Motor neuron (in vitro differentiated cells): ENCODE data around the gene EXOSC6. TPM values are rescaled to one million over a fixed set of nuclear protein-coding genes. Genes with fewer than 3 reads are reported as not detected.
"Not testable (repeated sequence)": the region's sequence is repeated elsewhere in the genome, so short reads cannot be mapped to it uniquely, and the experiment has no call there.

Experiments used
- ATAC-seq, 8 experiments: fragments of 200-7000 bp; cut with Tn5 transposase; replicated peaks in 6 of 8; 2 replicates each; pipeline ENCODE4 v1.8.0; 2021; ENCODE audit warnings: mild to moderate bottlenecking in 8 of 8, moderate library complexity in 8 of 8
- H3K27ac ChIP-seq, 2 donors: fragments of 250-450 bp; sonication (Bioruptor Pico); 2 replicates each; pipeline ENCODE4 v1.9.0; 2021; ENCODE audit warnings: antibody characterized with exemption in 2 of 2, mild to moderate bottlenecking in 2 of 2, moderate library complexity in 1 of 2
- H3K4me1 ChIP-seq, 2 donors: fragments of 250-450 bp; sonication (Bioruptor Pico); replicated peaks in 1 of 2; 2 replicates each; pipeline ENCODE4 v1.6.1; 2021; ENCODE audit warnings: antibody characterized with exemption in 2 of 2, mild to moderate bottlenecking in 2 of 2, moderate library complexity in 1 of 2
- H3K4me3 ChIP-seq, 5 donors: fragments of 250-450 bp; sonication (Bioruptor Pico); 2 replicates each; pipeline ENCODE4 v1.9.0; 2021; ENCODE audit warnings: antibody characterized with exemption in 5 of 5, mild to moderate bottlenecking in 5 of 5, moderate library complexity in 4 of 5
- WGBS, 10 experiments: fragments of 450-650 bp; shearing (Covaris generic); methylation state at CpG; one replicate each; pipeline ENCODE4 v1.0.0; 2022; 5-methylcytosine and 5-hydroxymethylcytosine counted together
- in situ Hi-C, 9 experiments: fragments of 400-800 bp; cut with MboI; loops; one replicate each; pipeline ENCODE4 v1.15.0; 2021; ENCODE audit warnings: low sequenced_read_pairs in 9 of 9, low pct_unique_long_range_greater_than_20kb in 2 of 9; ENCODE audit not compliant: unreplicated experiment in 9 of 9
- total RNA-seq, 8 experiments: library from RNA; unstranded; fragments of 300-600 nt; gene quantifications; 2 replicates each; pipeline versions ENCODE4 v1.2.3 to v1.2.4, GENCODE V29; 2022

Gene EXOSC6
- total RNA-seq, 8 experiments from 2014 or later, result 20.6 to 35.2 (median 21.3) TPM

GRCh38 chr16:70252355-70252988 lies 732 bp upstream of the EXOSC6 start:
- Histone ChIP-seq H3K4me3 (no peak overlapping the region), H3K27ac (no peak overlapping the region), H3K4me1 (peaks cover 5 to 13% of the 10 kb centered on the region in 2 donors)
- no peak for ATAC-seq
- 60 to 100% (median 88%) methylated on average over 1 to 17 of the region's 21 CpGs; no CpG with 5 or more reads in 1 of the 10 experiments for WGBS, 10 experiments
- in situ Hi-C loops, result loop anchor here in 1 of 9 experiments (25.0 kb wide), 1 partner anchor 90 kb away; the partner anchor contains the start of gene CLEC18C

- WGBS, 10 experiments, result 0 to 2% (median 0%) methylated on average over 1 to 12 of the region's 92 CpGs; no CpG with 5 or more reads in 5 of the 10 experiments
- Histone ChIP-seq H3K4me3 (peak overlapping the region; percentile 44 to 91 (median 54)), H3K27ac (peak overlapping the region; percentile 80 to 94), H3K4me1 (peaks cover 5 to 13% of the 10 kb centered on the region in 2 donors)
- in situ Hi-C loops, result loop anchor here in 1 of 9 experiments (25.0 kb wide), 1 partner anchor 89 kb away; the partner anchor contains the start of gene CLEC18C
- peak; percentile 51 to 73 (median 60) for ATAC-seq
Observed at GRCh38 chr16:70250748-70251628, 752 bp downstream of the EXOSC6 start.

- peaks cover 5 to 13% of the 10 kb centered on the region in 2 donors for H3K4me1 ChIP-seq
- not testable (repeated sequence) for H3K4me3 ChIP-seq, ATAC-seq, H3K27ac ChIP-seq
- in situ Hi-C loops, result loop anchor here in 1 of 9 experiments (25.0 kb wide), 1 partner anchor 87 kb away; the partner anchor contains the start of gene CLEC18C
- WGBS, 10 experiments, result 30 to 100% (median 92%) methylated on average over 1 to 4 of the region's 4 CpGs; no CpG with 5 or more reads in 3 of the 10 experiments
Observed at GRCh38 chr16:70249697-70250096, 2.0 kb downstream of the EXOSC6 start.

GRCh38 chr16:70238773-70239172 lies 13.0 kb downstream of the EXOSC6 start:
- in situ Hi-C loops, H3K27ac ChIP-seq, H3K4me3 ChIP-seq, H3K4me1 ChIP-seq, ATAC-seq: not testable (repeated sequence)

- in situ Hi-C loops, H3K27ac ChIP-seq, ATAC-seq, H3K4me1 ChIP-seq, H3K4me3 ChIP-seq: not testable (repeated sequence)
- 43 to 100% (median 83%) methylated on average over 1 of the region's 3 CpGs; no CpG with 5 or more reads in 7 of the 10 experiments for WGBS, 10 experiments
Observed at GRCh38 chr16:70231831-70232230, 19.9 kb downstream of the EXOSC6 start.

GRCh38 chr16:70226024-70226423 lies 25.7 kb downstream of the EXOSC6 start:
- H3K4me1 ChIP-seq, H3K4me3 ChIP-seq, H3K27ac ChIP-seq, in situ Hi-C loops, ATAC-seq: not testable (repeated sequence)

- in situ Hi-C loops, H3K27ac ChIP-seq, H3K4me1 ChIP-seq, ATAC-seq, H3K4me3 ChIP-seq: not testable (repeated sequence)
- no CpG with 5 or more reads among the region's 4 CpGs for WGBS, 10 experiments
Observed at GRCh38 chr16:70225430-70225829, 26.3 kb downstream of the EXOSC6 start.

- ATAC-seq, H3K27ac ChIP-seq, H3K4me1 ChIP-seq, H3K4me3 ChIP-seq, in situ Hi-C loops: not testable (repeated sequence)
- WGBS, 10 experiments, result no CpG with 5 or more reads among the region's 24 CpGs
Observed at GRCh38 chr16:70224645-70225044, 27.1 kb downstream of the EXOSC6 start.

- in situ Hi-C loops, H3K4me1 ChIP-seq, H3K27ac ChIP-seq, H3K4me3 ChIP-seq, ATAC-seq: not testable (repeated sequence)
- no CpG with 5 or more reads among the region's 3 CpGs for WGBS, 10 experiments
Observed at GRCh38 chr16:70223971-70224513, 27.7 kb downstream of the EXOSC6 start.

- H3K27ac ChIP-seq, ATAC-seq, H3K4me1 ChIP-seq, in situ Hi-C loops, H3K4me3 ChIP-seq: not testable (repeated sequence)
- no CpG with 5 or more reads among the region's 2 CpGs for WGBS, 10 experiments
Observed at GRCh38 chr16:70223216-70223615, 28.5 kb downstream of the EXOSC6 start.

- WGBS, 10 experiments, result no CpG with 5 or more reads among the region's 2 CpGs
- in situ Hi-C loops, H3K27ac ChIP-seq: not testable (repeated sequence)
Observed at GRCh38 chr16:70222574-70222973, 29.2 kb downstream of the EXOSC6 start.

GRCh38 chr16:70218586-70218985 lies 33.2 kb downstream of the EXOSC6 start:
- 83 to 100% methylated on average over 1 of the region's 2 CpGs; no CpG with 5 or more reads in 8 of the 10 experiments for WGBS, 10 experiments
- H3K27ac ChIP-seq, H3K4me3 ChIP-seq, in situ Hi-C loops, H3K4me1 ChIP-seq, ATAC-seq: not testable (repeated sequence)

More at GRCh38 chr16:70222574-70222973, 29.2 kb downstream of the EXOSC6 start:
- H3K4me1 ChIP-seq, H3K4me3 ChIP-seq, ATAC-seq: not testable (repeated sequence)

- H3K27ac ChIP-seq, ATAC-seq, in situ Hi-C loops, H3K4me3 ChIP-seq, H3K4me1 ChIP-seq: not testable (repeated sequence)
- no CpG with 5 or more reads among the region's 6 CpGs for WGBS, 10 experiments
Observed at GRCh38 chr16:70206382-70206781, 45.4 kb downstream of the EXOSC6 start.
